HUES64 (cell line): ENCODE data around the gene SARNP.

Source experiments
- H3K27ac ChIP-seq: 2 replicates; pipeline ENCODE4 v1.7.0; 2013; ENCODE audit warnings: low read depth, low read length, inconsistent platforms
- H3K27me3 ChIP-seq: 2 replicates; pipeline ENCODE4 v1.6.1; 2013; ENCODE audit warnings: mild to moderate bottlenecking, low read length; ENCODE audit not compliant: insufficient read depth
- H3K36me3 ChIP-seq: 2 replicates; pipeline ENCODE4 v1.6.1; 2013; ENCODE audit warnings: mild to moderate bottlenecking, low read length; ENCODE audit not compliant: insufficient read depth
- H3K4me1 ChIP-seq: 2 replicates; pipeline ENCODE4 v1.6.1; 2013; ENCODE audit warnings: mild to moderate bottlenecking, low read length, moderate library complexity; ENCODE audit not compliant: insufficient read depth
- H3K4me3 ChIP-seq: 2 replicates; pipeline ENCODE4 v1.5.1; 2013; ENCODE audit warnings: mild to moderate bottlenecking, low read length, moderate library complexity
- H3K9ac ChIP-seq: 2 replicates; pipeline ENCODE4 v1.6.1; 2013; ENCODE audit warnings: mild to moderate bottlenecking, low read depth, low read length
- H3K9me3 ChIP-seq: 2 replicates; pipeline ENCODE4 v1.6.1; 2013; ENCODE audit warnings: low read depth, low read length; ENCODE audit not compliant: insufficient read depth
- WGBS: fragments of 150-250, 120-280 bp; methylation state at CpG from one replicate; pipeline ENCODE4 v1.1.7; 2013; ENCODE audit warnings: missing lambda C conversion rate; 5-methylcytosine and 5-hydroxymethylcytosine counted together

Gene SARNP

DNA sequence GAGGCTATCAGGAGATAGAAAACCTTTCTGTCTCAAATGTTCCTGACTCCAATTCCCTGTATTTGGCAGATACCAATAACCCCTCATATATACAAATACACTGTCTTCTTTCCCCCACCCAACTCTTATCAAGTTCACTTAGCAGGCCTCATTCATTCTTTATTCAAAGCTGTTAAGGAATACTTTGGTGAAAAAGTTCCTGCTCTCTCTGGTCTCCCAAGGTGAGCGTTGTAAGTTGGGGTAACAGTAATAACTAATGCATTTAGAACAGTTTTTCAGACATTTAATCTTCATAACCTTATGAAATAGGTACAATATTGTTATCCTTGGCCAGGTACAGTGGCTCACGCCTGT, 78.5 kb downstream of the SARNP start:
- no peak overlapping the region; the same call in 1 of the 2 replicates for H3K4me3 ChIP-seq

GRCh38 chr12:55738123-55739024, 79.2 kb downstream of the SARNP start:
- Histone ChIP-seq H3K36me3 (no peaks in the 10 kb centered on the region), H3K27me3 (no peaks in the 10 kb centered on the region), H3K9ac (peak overlapping the region; percentile 43), H3K4me3 (peak overlapping the region; percentile 66), H3K9me3 (no peaks in the 10 kb centered on the region), H3K27ac (peak overlapping the region; percentile 70), H3K4me1 (peaks cover 12% of the 10 kb centered on the region)
- WGBS = 4% methylated on average over 12 of the region's 14 CpGs

More for the DNA sequence above, 78.5 kb downstream of the SARNP start:
- peaks cover 12% of the 10 kb centered on the region for H3K4me1 ChIP-seq
- no peaks in the 10 kb centered on the region for H3K27me3 ChIP-seq
- no peak overlapping the region for H3K9ac ChIP-seq
- no peak overlapping the region for H3K27ac ChIP-seq
- H3K9me3 ChIP-seq = no peaks in the 10 kb centered on the region
- no peaks in the 10 kb centered on the region for H3K36me3 ChIP-seq
- 94% methylated on average over 1 of the region's 2 CpGs for WGBS

GRCh38 chr12:55737581-55738122, 79.9 kb downstream of the SARNP start:
- H3K27ac ChIP-seq = peak overlapping the region; percentile 70
- peaks cover 12% of the 10 kb centered on the region for H3K4me1 ChIP-seq
- 18% methylated on average over 4 of the region's 4 CpGs for WGBS
- H3K9me3 ChIP-seq = no peaks in the 10 kb centered on the region
- H3K36me3 ChIP-seq = no peaks in the 10 kb centered on the region
- H3K9ac ChIP-seq = peak overlapping the region; percentile 43
- no peaks in the 10 kb centered on the region for H3K27me3 ChIP-seq
- peak overlapping the region; percentile 66 for H3K4me3 ChIP-seq

GRCh38 chr12:55736780-55737580, 80.5 kb downstream of the SARNP start:
- Histone ChIP-seq H3K4me1 (peaks cover 9% of the 10 kb centered on the region), H3K27ac (no peak overlapping the region), H3K9ac (no peak overlapping the region), H3K27me3 (no peaks in the 10 kb centered on the region), H3K36me3 (no peaks in the 10 kb centered on the region), H3K9me3 (no peaks in the 10 kb centered on the region), H3K4me3 (peak overlapping the region; percentile 66; the same call in 1 of the 2 replicates)
- 47% methylated on average over 6 of the region's 6 CpGs for WGBS

GRCh38 chr12:55736076-55736475, 81.4 kb downstream of the SARNP start:
- Histone ChIP-seq H3K27me3 (no peaks in the 10 kb centered on the region), H3K4me1 (peaks cover 5% of the 10 kb centered on the region; the same call in 1 of the 2 replicates), H3K9ac (no peak overlapping the region), H3K9me3 (no peaks in the 10 kb centered on the region), H3K27ac (no peak overlapping the region), H3K36me3 (no peaks in the 10 kb centered on the region), H3K4me3 (no peak overlapping the region)
- WGBS = 90% methylated on average over 3 of the region's 3 CpGs

- H3K4me3 ChIP-seq = no peak overlapping the region
- peaks cover 12% of the 10 kb centered on the region; the same call in 1 of the 2 replicates for H3K4me1 ChIP-seq
- 91% methylated on average over 3 of the region's 3 CpGs for WGBS
- no peaks in the 10 kb centered on the region for H3K9me3 ChIP-seq
- H3K9ac ChIP-seq = no peak overlapping the region
- H3K36me3 ChIP-seq = no peaks in the 10 kb centered on the region
- no peaks in the 10 kb centered on the region for H3K27me3 ChIP-seq
- H3K27ac ChIP-seq = no peak overlapping the region
These were observed 82.9 kb downstream of the SARNP start for GRCh38 chr12:55734595-55734994.

GRCh38 chr12:55733858-55734257, 83.7 kb downstream of the SARNP start:
- Histone ChIP-seq H3K9ac (no peak overlapping the region), H3K4me1 (peaks cover 12% of the 10 kb centered on the region; the same call in 1 of the 2 replicates), H3K27me3 (no peaks in the 10 kb centered on the region), H3K36me3 (no peaks in the 10 kb centered on the region), H3K9me3 (no peaks in the 10 kb centered on the region), H3K4me3 (no peak overlapping the region), H3K27ac (no peak overlapping the region)
- WGBS = 87% methylated on average over 2 of the region's 2 CpGs

- H3K4me3 ChIP-seq = no peak overlapping the region
- peaks cover 12% of the 10 kb centered on the region; the same call in 1 of the 2 replicates for H3K4me1 ChIP-seq
- no peaks in the 10 kb centered on the region for H3K27me3 ChIP-seq
- H3K36me3 ChIP-seq = no peaks in the 10 kb centered on the region
- whole genome bisulfite sequencing = 91% methylated on average over 14 of the region's 14 CpGs
- no peak overlapping the region for H3K9ac ChIP-seq
- no peaks in the 10 kb centered on the region for H3K9me3 ChIP-seq
- no peak overlapping the region for H3K27ac ChIP-seq
These were observed 84.4 kb downstream of the SARNP start for GRCh38 chr12:55733021-55733555.

GRCh38 chr12:55732288-55732687, 85.2 kb downstream of the SARNP start:
- WGBS = 85% methylated on average over 4 of the region's 4 CpGs

GRCh38 chr12:55729819-55730818, 87.4 kb downstream of the SARNP start:
- Histone ChIP-seq H3K9me3 (no peaks in the 10 kb centered on the region), H3K36me3 (peaks cover 17% of the 10 kb centered on the region), H3K9ac (peak overlapping the region; percentile 72), H3K4me1 (peaks cover 14% of the 10 kb centered on the region; the same call in 1 of the 2 replicates), H3K4me3 (peak overlapping the region; percentile 69), H3K27ac (peak overlapping the region; percentile 98; the same call in 1 of the 2 replicates), H3K27me3 (no peaks in the 10 kb centered on the region)
- WGBS = 19% methylated on average over 19 of the region's 19 CpGs

More at GRCh38 chr12:55732288-55732687, 85.2 kb downstream of the SARNP start:
- no peaks in the 10 kb centered on the region for H3K9me3 ChIP-seq
- H3K4me3 ChIP-seq = no peak overlapping the region
- no peak overlapping the region for H3K27ac ChIP-seq
- H3K4me1 ChIP-seq = peaks cover 11% of the 10 kb centered on the region; the same call in 1 of the 2 replicates
- no peak overlapping the region for H3K9ac ChIP-seq
- H3K27me3 ChIP-seq = no peaks in the 10 kb centered on the region
- H3K36me3 ChIP-seq = no peaks in the 10 kb centered on the region
